Measurements from ENCODE around the gene EFHC1.

Gene EFHC1

DNA sequence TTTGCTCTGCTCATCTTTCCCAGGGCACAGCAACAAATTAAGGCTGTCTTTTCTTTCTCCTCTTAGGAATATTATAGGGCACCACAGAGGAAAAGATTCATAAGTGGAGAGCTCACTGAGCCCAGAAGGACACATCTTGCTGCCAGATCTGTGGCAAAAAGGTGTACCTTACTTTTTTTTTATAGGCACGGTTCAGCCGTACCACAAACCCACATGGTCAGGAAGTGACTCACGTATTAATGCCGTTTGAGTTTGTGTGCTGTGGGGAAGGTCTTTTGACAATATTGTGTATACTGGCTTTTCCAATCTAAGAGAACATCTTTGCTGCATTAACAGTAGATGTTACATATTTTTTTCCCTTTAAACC is 29.8 kb upstream of the EFHC1 start:
- peak; percentile 21 to 66 for DNase-seq (ENCODE audit: low spot score in 2 of 2)
- Mint-ChIP-seq H3K27ac (peak overlapping the region; percentile 32), H3K4me1 (peaks cover 52% of the 10 kb centered on the region), H3K36me3 (no peaks in the 10 kb centered on the region), H3K9me3 (no peaks in the 10 kb centered on the region), H3K4me3 (peak overlapping the region; percentile 49)
- ATAC-seq = peak; percentile 83

GRCh38 chr6:52391599-52391998 is 28.5 kb upstream of the EFHC1 start:
- DNase-seq (ENCODE audit: low spot score in 2 of 2) (no peak), ATAC-seq (no peak)
- Mint-ChIP-seq H3K36me3 (no peaks in the 10 kb centered on the region), H3K4me3 (no peak overlapping the region), H3K27ac (no peak overlapping the region), H3K9me3 (peaks cover 6% of the 10 kb centered on the region), H3K4me1 (peaks cover 61% of the 10 kb centered on the region)

DNA sequence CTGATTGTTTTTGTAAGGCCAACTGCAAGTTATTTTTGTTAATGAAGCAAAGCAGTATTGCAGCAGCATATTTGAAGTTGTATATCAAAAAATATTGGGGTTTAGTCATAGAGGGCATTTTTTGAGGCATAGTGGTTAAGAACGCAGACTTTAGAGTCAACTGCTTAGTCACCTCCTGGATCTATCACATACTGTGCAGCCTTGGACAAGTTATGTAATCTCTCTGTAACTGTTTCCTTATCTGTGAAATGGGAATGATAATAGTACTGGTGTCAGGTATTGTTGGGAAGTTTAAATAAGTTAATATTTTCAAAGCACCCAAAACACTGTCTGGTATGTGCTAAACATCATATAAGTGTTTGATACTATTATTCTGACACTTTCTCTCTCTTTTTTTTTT is 27.2 kb upstream of the EFHC1 start:
- ATAC-seq (peak; percentile 73), DNase-seq (ENCODE audit: low spot score in 2 of 2) (no peak)
- Mint-ChIP-seq H3K27ac (no peak overlapping the region), H3K4me3 (no peak overlapping the region), H3K36me3 (no peaks in the 10 kb centered on the region), H3K4me1 (peaks cover 75% of the 10 kb centered on the region), H3K9me3 (peaks cover 6% of the 10 kb centered on the region)

DNA sequence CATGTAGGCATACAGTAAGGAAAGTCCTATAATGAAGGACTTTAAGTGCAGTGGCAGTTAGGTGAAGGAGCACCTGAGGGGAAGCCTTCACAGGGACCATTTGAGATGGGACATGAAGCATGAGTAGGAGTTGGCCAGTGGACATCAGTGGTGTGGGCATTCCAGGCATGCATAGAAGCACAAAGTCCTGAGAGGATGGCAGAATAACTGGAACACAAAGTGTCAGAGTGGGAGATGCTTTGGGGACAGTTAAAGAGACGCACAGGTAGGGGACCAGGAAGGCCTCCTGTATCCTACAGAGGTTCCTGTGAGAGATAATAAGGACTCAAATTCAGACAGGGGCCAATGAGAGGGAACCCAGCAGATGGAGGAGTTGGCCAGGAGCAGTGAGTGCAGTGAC is 26.4 kb upstream of the EFHC1 start:
- Mint-ChIP-seq H3K4me3 (peak overlapping the region; percentile 29), H3K9me3 (peaks cover 6% of the 10 kb centered on the region), H3K4me1 (peaks cover 78% of the 10 kb centered on the region), H3K27ac (peak overlapping the region; percentile 11), H3K36me3 (no peaks in the 10 kb centered on the region)
- no peak for ATAC-seq
- no peak for DNase-seq (ENCODE audit: low spot score in 2 of 2)

- Mint-ChIP-seq H3K36me3 (no peaks in the 10 kb centered on the region), H3K4me3 (peak overlapping the region; percentile 29), H3K9me3 (peaks cover 6% of the 10 kb centered on the region), H3K4me1 (peaks cover 78% of the 10 kb centered on the region), H3K27ac (no peak overlapping the region)
- ATAC-seq (peak; percentile 55), DNase-seq (ENCODE audit: low spot score in 2 of 2) (no peak)
These were observed 25.9 kb upstream of the EFHC1 start for GRCh38 chr6:52394251-52394666.

- ATAC-seq = no peak
- H3K36me3 Mint-ChIP-seq = no peaks in the 10 kb centered on the region
- H3K4me3 Mint-ChIP-seq = no peak overlapping the region
- H3K27ac Mint-ChIP-seq = peak overlapping the region; percentile 18
- peaks cover 70% of the 10 kb centered on the region for H3K4me1 Mint-ChIP-seq
- no peak for DNase-seq (ENCODE audit: low spot score in 2 of 2)
- H3K9me3 Mint-ChIP-seq = peaks cover 6% of the 10 kb centered on the region
These were observed 24.2 kb upstream of the EFHC1 start for GRCh38 chr6:52395969-52396368.

- peak; percentile 52 for ATAC-seq
- Mint-ChIP-seq H3K36me3 (peaks cover 8% of the 10 kb centered on the region), H3K27ac (no peak overlapping the region), H3K4me1 (peaks cover 57% of the 10 kb centered on the region), H3K4me3 (no peak overlapping the region), H3K9me3 (peaks cover 6% of the 10 kb centered on the region)
- DNase-seq (ENCODE audit: low spot score in 2 of 2) = peak in 1 of 2 donors; percentile 63
These were observed 20.4 kb upstream of the EFHC1 start for GRCh38 chr6:52399511-52400312.

- peaks cover 8% of the 10 kb centered on the region for H3K36me3 Mint-ChIP-seq
- H3K4me1 Mint-ChIP-seq = peaks cover 57% of the 10 kb centered on the region
- no peak overlapping the region for H3K27ac Mint-ChIP-seq
- no peak overlapping the region for H3K4me3 Mint-ChIP-seq
- DNase-seq (ENCODE audit: low spot score in 2 of 2) (no peak), ATAC-seq (no peak)
- peaks cover 6% of the 10 kb centered on the region for H3K9me3 Mint-ChIP-seq
These were observed 19.7 kb upstream of the EFHC1 start for GRCh38 chr6:52400313-52401041.

- ATAC-seq = no peak
- H3K4me3 Mint-ChIP-seq = no peak overlapping the region
- H3K4me1 Mint-ChIP-seq = peaks cover 32% of the 10 kb centered on the region
- H3K27ac Mint-ChIP-seq = no peak overlapping the region
- H3K36me3 Mint-ChIP-seq = peaks cover 13% of the 10 kb centered on the region
- DNase-seq (ENCODE audit: low spot score in 2 of 2) = no peak
- H3K9me3 Mint-ChIP-seq = no peaks in the 10 kb centered on the region
These were observed 17.1 kb upstream of the EFHC1 start for GRCh38 chr6:52403086-52403485.

GRCh38 chr6:52403627-52404026 is 16.5 kb upstream of the EFHC1 start:
- Mint-ChIP-seq H3K4me3 (no peak overlapping the region), H3K36me3 (peaks cover 13% of the 10 kb centered on the region), H3K27ac (no peak overlapping the region), H3K4me1 (peaks cover 26% of the 10 kb centered on the region), H3K9me3 (no peaks in the 10 kb centered on the region)
- ATAC-seq = no peak
- DNase-seq (ENCODE audit: low spot score in 2 of 2) = no peak

- Mint-ChIP-seq H3K4me1 (peaks cover 11% of the 10 kb centered on the region), H3K9me3 (no peaks in the 10 kb centered on the region), H3K4me3 (no peak overlapping the region), H3K36me3 (peaks cover 13% of the 10 kb centered on the region), H3K27ac (peak overlapping the region; percentile 7)
- ATAC-seq (no peak), DNase-seq (ENCODE audit: low spot score in 2 of 2) (no peak)
These were observed 14.9 kb upstream of the EFHC1 start for GRCh38 chr6:52405243-52405642.

DNA sequence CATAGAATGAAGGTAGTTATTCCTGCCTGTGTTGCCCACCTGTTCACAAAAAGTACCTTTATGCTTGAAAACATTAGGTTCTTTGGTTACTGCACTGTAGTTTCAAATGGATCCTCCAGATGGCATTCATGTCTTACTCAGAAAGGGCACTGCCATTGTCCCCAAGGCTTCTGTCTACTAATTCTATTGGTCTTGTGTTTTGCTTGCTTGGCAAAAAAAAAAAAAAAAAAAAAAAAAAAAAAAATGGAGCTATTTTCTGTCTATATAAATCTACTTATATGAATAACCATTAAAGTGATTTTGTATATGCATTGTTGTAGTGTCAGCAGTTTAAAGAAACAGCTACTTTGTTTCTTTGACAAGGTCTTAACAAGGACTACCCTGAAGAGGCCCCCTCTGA is 12.7 kb upstream of the EFHC1 start:
- Mint-ChIP-seq H3K9me3 (no peaks in the 10 kb centered on the region), H3K4me1 (peaks cover 11% of the 10 kb centered on the region), H3K36me3 (peaks cover 13% of the 10 kb centered on the region), H3K4me3 (no peak overlapping the region), H3K27ac (no peak overlapping the region)
- ATAC-seq (peak; percentile 59), DNase-seq (ENCODE audit: low spot score in 2 of 2) (no peak)

DNA sequence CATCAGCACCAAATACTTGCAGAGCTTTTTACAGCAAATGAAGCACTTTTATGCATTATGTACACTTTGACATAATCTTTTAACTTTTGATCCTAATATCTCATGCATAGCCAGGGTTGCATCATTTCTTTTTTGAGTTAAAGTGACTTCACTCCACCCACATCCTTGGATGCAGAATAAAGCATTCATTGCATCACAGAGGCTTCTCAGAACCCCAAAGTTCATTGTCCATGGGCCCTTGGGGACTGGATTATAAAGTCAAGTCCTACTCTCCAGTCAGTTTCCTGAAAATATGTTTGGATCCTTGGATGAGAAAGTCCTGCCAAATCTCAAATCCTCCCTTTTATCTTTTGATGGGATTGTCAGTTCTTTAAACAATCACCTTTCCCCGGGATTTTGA is 10.6 kb upstream of the EFHC1 start:
- Mint-ChIP-seq H3K9me3 (no peaks in the 10 kb centered on the region), H3K4me3 (no peak overlapping the region), H3K27ac (no peak overlapping the region), H3K36me3 (peaks cover 5% of the 10 kb centered on the region), H3K4me1 (no peaks in the 10 kb centered on the region)
- DNase-seq (ENCODE audit: low spot score in 2 of 2) = no peak
- ATAC-seq = no peak

DNA sequence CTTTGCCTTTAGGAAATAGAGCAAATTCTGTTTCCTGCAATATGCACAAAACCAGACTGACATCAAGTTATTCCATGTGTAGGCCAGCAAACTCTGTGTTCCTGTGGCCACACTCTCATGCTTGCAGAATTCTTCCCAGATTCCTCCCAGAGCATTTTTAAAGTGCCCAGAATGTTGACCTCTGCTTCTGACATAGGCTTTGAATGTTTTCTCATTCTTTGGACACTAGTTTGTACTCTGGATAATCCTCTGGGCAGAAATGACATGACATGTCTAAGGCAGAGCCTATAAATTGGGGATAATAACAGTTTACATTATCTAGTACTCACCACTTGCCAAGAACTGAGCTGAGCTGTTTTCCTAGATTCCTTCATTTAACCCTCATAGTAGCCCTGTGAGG is 9.2 kb upstream of the EFHC1 start:
- no peak overlapping the region for H3K27ac Mint-ChIP-seq
- H3K4me3 Mint-ChIP-seq = no peak overlapping the region
- H3K9me3 Mint-ChIP-seq = no peaks in the 10 kb centered on the region
- DNase-seq (ENCODE audit: low spot score in 2 of 2) (no peak), ATAC-seq (no peak)
- H3K36me3 Mint-ChIP-seq = peaks cover under 1% of the 10 kb centered on the region
- H3K4me1 Mint-ChIP-seq = no peaks in the 10 kb centered on the region

GRCh38 chr6:52411911-52412310 is 8.2 kb upstream of the EFHC1 start:
- Mint-ChIP-seq H3K27ac (peak overlapping the region; percentile 1), H3K9me3 (no peaks in the 10 kb centered on the region)
- no peak for ATAC-seq

DNA sequence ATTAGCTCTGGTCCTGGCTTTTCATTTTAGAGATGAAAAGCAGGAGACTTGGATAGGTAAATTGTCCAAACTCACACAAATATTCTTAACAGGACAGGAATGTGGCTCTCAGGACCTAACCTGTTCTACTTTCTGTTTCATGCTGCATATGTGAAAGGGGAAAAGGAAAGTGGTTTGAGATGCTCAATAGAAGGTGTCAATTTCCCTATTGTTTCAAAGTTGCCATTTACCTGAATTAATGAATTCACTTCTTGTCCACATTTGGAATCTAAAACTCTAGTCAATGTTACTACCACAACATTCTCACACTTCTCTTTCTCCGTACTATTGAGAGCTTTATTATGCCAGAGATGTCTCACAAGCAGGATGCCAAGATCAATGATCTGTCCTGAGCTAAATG is 4.8 kb upstream of the EFHC1 start:
- Mint-ChIP-seq H3K36me3 (no peaks in the 10 kb centered on the region), H3K9me3 (no peaks in the 10 kb centered on the region), H3K27ac (no peak overlapping the region), H3K4me3 (no peak overlapping the region), H3K4me1 (no peaks in the 10 kb centered on the region)
- ATAC-seq (no peak), DNase-seq (ENCODE audit: low spot score in 2 of 2) (no peak)

More at GRCh38 chr6:52411911-52412310, 8.2 kb upstream of the EFHC1 start:
- no peak overlapping the region for H3K4me3 Mint-ChIP-seq
- H3K4me1 Mint-ChIP-seq = no peaks in the 10 kb centered on the region
- H3K36me3 Mint-ChIP-seq = no peaks in the 10 kb centered on the region
- DNase-seq (ENCODE audit: low spot score in 2 of 2) = no peak
